Chondrocyte (in vitro differentiated cells): ENCODE measurements around the gene MARK3. TPM values are rescaled to one million over a fixed set of nuclear protein-coding genes. Genes with fewer than 3 reads are reported as not detected.

Source experiments
- DNase-seq: peaks from one replicate; pipeline ENCODE4 v3.0.0; 2021; ENCODE audit warnings: mixed read lengths, low spot score
- H3K27ac Mint-ChIP-seq: one replicate; pipeline ENCODE4 v1.8.0; 2021; ENCODE audit warnings: mild to moderate bottlenecking, moderate library complexity, mixed read lengths; ENCODE audit not compliant: unreplicated experiment
- H3K27me3 Mint-ChIP-seq: 2 replicates; pipeline ENCODE4 v1.8.0; 2021; ENCODE audit warnings: low read depth, mixed read lengths
- H3K36me3 Mint-ChIP-seq: 2 replicates; pipeline ENCODE4 v1.8.0; 2021; ENCODE audit warnings: low read depth, mixed read lengths
- H3K4me1 Mint-ChIP-seq: 2 replicates; pipeline ENCODE4 v1.8.0; 2021; ENCODE audit warnings: low read depth, mild to moderate bottlenecking, mixed read lengths
- H3K4me3 Mint-ChIP-seq: one replicate; pipeline ENCODE4 v1.8.0; 2021; ENCODE audit warnings: mild to moderate bottlenecking, moderate library complexity, mixed read lengths; ENCODE audit not compliant: unreplicated experiment
- H3K9me3 Mint-ChIP-seq: 2 replicates; pipeline ENCODE4 v1.8.0; 2021; ENCODE audit warnings: low read depth, mixed read lengths
- CTCF ChIP-seq: fragments of 200-600 bp; sonication (generic); IDR thresholded peaks from 2 replicates; pipeline ENCODE4 v1.5.0; 2021; ENCODE audit warnings: antibody characterized with exemption, mild to moderate bottlenecking, moderate library complexity
- total RNA-seq: library from RNA; stranded (reverse); gene quantifications from 3 replicates; pipeline ENCODE4 v1.2.1, GENCODE V29; 2021

The MARK3 gene
- total RNA-seq, 1 donor from 2014 or later: 65.1 TPM

GRCh38 chr14:103463149-103463548 lies 77.9 kb downstream of the MARK3 start:
- Mint-ChIP-seq H3K27me3 (no peaks in the 10 kb centered on the region), H3K9me3 (no peaks in the 10 kb centered on the region), H3K4me3 (no peak overlapping the region), H3K27ac (no peak overlapping the region), H3K36me3 (peaks cover 23% of the 10 kb centered on the region), H3K4me1 (no peaks in the 10 kb centered on the region)
- TF ChIP-seq CTCF: no peak
- no peak for DNase-seq

GRCh38 chr14:103463851-103464250 lies 78.6 kb downstream of the MARK3 start:
- no peak overlapping the region for H3K4me3 Mint-ChIP-seq
- no peak overlapping the region for H3K27ac Mint-ChIP-seq

GRCh38 chr14:103472939-103473338 lies 87.7 kb downstream of the MARK3 start:
- Mint-ChIP-seq H3K27me3 (no peaks in the 10 kb centered on the region), H3K4me3 (no peak overlapping the region), H3K4me1 (peaks cover 11% of the 10 kb centered on the region), H3K9me3 (no peaks in the 10 kb centered on the region), H3K27ac (peak overlapping the region; percentile 19), H3K36me3 (peaks cover 35% of the 10 kb centered on the region)
- DNase-seq: no peak
- TF ChIP-seq CTCF: no peak

More at GRCh38 chr14:103463851-103464250, 78.6 kb downstream of the MARK3 start:
- H3K4me1 Mint-ChIP-seq: no peaks in the 10 kb centered on the region
- no peaks in the 10 kb centered on the region for H3K9me3 Mint-ChIP-seq
- peaks cover 25% of the 10 kb centered on the region for H3K36me3 Mint-ChIP-seq
- no peak for DNase-seq
- H3K27me3 Mint-ChIP-seq: no peaks in the 10 kb centered on the region
- TF ChIP-seq CTCF: no peak

GRCh38 chr14:103474893-103475292 lies 89.7 kb downstream of the MARK3 start:
- no peak overlapping the region for H3K27ac Mint-ChIP-seq

GRCh38 chr14:103476065-103476464 lies 90.8 kb downstream of the MARK3 start:
- peaks cover 11% of the 10 kb centered on the region for H3K4me1 Mint-ChIP-seq
- no peak for DNase-seq
- no peaks in the 10 kb centered on the region for H3K9me3 Mint-ChIP-seq
- TF ChIP-seq CTCF: no peak
- H3K27me3 Mint-ChIP-seq: no peaks in the 10 kb centered on the region
- peaks cover 33% of the 10 kb centered on the region for H3K36me3 Mint-ChIP-seq
- H3K4me3 Mint-ChIP-seq: no peak overlapping the region
- H3K27ac Mint-ChIP-seq: no peak overlapping the region

More at GRCh38 chr14:103474893-103475292, 89.7 kb downstream of the MARK3 start:
- H3K27me3 Mint-ChIP-seq: no peaks in the 10 kb centered on the region
- H3K4me1 Mint-ChIP-seq: peaks cover 11% of the 10 kb centered on the region
- TF ChIP-seq CTCF: no peak
- peaks cover 34% of the 10 kb centered on the region for H3K36me3 Mint-ChIP-seq
- H3K9me3 Mint-ChIP-seq: no peaks in the 10 kb centered on the region
- no peak for DNase-seq
- no peak overlapping the region for H3K4me3 Mint-ChIP-seq
